ENCODE measurements around the gene EML4.

DNA sequence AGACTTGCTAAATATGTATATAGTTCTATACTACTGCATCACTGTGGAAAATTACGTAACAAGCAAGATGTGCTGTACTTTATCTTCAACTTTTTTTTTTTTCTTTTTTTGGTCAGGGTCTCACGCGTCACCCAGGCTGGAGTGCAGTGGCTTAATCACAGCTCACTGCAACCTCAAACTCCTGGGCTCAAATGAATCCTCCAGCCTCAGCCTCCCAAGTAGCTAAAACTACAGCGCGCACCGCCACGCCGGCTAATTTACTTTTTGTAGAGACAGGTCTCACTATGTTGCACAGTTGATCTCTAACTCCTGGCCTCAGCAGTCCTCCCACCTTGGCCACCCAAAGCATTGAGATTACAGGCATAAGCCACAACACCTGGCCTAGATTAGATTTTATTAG lies 123.9 kb downstream of the EML4 start:
- TF ChIP-seq, protein P1, sequence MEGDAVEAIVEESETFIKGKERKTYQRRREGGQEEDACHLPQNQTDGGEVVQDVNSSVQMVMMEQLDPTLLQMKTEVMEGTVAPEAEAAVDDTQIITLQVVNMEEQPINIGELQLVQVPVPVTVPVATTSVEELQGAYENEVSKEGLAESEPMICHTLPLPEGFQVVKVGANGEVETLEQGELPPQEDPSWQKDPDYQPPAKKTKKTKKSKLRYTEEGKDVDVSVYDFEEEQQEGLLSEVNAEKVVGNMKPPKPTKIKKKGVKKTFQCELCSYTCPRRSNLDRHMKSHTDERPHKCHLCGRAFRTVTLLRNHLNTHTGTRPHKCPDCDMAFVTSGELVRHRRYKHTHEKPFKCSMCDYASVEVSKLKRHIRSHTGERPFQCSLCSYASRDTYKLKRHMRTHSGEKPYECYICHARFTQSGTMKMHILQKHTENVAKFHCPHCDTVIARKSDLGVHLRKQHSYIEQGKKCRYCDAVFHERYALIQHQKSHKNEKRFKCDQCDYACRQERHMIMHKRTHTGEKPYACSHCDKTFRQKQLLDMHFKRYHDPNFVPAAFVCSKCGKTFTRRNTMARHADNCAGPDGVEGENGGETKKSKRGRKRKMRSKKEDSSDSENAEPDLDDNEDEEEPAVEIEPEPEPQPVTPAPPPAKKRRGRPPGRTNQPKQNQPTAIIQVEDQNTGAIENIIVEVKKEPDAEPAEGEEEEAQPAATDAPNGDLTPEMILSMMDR (IDR thresholded peaks at IDR 0.05 in 8 of 11, conservative IDR thresholded peaks at IDR 0.05 in 3 of 11) = no peak
- no peak for TF ChIP-seq POLR2A (IDR thresholded peaks at IDR 0.05)

Data from spleen (tissue), 7 donors.